ENCODE measurements around the gene PLSCR4. TPM values are rescaled to one million over a fixed set of nuclear protein-coding genes. Genes with fewer than 3 reads are reported as not detected.
"Not testable (repeated sequence)": the region's sequence is repeated elsewhere in the genome, so short reads cannot be mapped to it uniquely, and the experiment has no call there.

The PLSCR4 gene
- total RNA-seq, 1 donor from 2014 or later, result 50.3 TPM

DNA sequence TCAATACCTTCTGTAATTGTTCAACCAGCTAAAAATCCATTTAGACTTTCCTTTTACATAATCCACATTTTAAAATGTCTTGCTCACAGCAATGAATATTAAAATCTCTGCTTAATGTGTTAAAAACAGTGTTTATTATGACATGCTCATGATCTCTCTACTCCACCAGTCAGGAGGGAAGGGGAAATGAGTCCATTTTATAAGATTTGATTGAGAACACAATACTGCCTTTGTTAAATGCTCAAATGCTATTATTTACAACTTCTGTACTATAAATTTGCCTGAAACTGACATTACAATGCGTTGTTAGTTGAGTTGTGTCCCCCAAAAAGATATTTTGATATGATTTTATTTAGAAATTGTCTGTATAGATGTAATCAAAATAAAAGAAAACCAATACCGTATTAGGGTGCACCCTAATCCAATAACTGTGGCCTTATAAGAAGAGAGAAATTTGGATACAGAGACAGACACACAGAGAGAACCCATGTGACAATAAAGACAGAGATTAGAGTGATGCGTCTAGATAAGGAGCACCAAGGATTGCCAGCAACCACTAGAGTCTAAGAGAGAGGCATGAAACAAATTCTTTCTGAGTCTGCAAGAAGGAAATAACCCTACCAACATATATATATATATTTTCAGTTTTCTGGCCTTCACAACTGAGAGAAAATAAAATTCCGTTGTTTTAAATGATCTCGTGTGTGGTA lies 9.1 kb upstream of the PLSCR4 start:
- H3K9me3 ChIP-seq, result no peaks in the 10 kb centered on the region
- no peaks in the 10 kb centered on the region for H3K4me1 ChIP-seq
- no peaks in the 10 kb centered on the region for H3K36me3 ChIP-seq
- no peak overlapping the region for H3K27ac ChIP-seq
- DNase-seq (ENCODE audit: extremely low spot score in 2 of 2), result no peak
- TF ChIP-seq POLR2A (IDR thresholded peaks at IDR 0.05) (no peak), POLR2AphosphoS5 (IDR thresholded peaks at IDR 0.05; ENCODE audit: insufficient read depth in 1 of 2, low read depth in 1 of 2) (no peak)
- TF ChIP-seq, protein P1, sequence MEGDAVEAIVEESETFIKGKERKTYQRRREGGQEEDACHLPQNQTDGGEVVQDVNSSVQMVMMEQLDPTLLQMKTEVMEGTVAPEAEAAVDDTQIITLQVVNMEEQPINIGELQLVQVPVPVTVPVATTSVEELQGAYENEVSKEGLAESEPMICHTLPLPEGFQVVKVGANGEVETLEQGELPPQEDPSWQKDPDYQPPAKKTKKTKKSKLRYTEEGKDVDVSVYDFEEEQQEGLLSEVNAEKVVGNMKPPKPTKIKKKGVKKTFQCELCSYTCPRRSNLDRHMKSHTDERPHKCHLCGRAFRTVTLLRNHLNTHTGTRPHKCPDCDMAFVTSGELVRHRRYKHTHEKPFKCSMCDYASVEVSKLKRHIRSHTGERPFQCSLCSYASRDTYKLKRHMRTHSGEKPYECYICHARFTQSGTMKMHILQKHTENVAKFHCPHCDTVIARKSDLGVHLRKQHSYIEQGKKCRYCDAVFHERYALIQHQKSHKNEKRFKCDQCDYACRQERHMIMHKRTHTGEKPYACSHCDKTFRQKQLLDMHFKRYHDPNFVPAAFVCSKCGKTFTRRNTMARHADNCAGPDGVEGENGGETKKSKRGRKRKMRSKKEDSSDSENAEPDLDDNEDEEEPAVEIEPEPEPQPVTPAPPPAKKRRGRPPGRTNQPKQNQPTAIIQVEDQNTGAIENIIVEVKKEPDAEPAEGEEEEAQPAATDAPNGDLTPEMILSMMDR (IDR thresholded peaks at IDR 0.05), result no peak
- no peaks in the 10 kb centered on the region for H3K27me3 ChIP-seq
- intact Hi-C loops (cut with DNase I), result no loop called here
- no peak overlapping the region for H3K4me3 ChIP-seq

DNA sequence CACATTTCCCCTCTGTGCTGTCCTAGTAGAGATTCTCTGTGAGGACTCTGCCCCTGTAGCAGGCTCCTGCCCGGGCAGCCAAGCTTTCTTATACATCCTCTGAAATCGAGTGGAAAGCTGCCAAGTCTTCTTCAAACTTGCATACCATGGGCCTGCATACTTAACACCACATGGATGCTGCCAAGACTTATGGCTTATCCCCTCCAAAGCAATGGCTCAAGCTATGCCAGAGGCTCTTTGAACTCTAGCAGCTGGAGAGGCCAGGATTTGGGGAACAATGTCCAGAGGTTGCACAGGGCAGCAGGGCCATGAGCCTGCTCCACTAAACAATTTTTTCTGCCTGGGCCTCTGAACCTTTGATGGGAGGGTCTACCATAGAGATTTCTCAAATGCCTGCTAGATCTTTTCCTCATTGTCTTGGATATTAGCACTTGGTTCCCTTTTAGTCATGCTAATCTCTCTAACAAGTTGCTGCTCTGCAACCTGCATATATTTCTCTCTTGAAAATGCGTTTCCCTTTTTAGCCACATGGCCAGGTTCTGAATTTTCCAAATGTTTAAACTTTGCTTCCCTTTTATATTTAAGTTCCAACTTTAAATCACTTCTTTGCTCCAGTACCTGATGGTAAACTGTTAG lies 6.1 kb upstream of the PLSCR4 start:
- no peak for TF ChIP-seq POLR2AphosphoS5 (IDR thresholded peaks at IDR 0.05; ENCODE audit: insufficient read depth in 1 of 2, low read depth in 1 of 2)
- TF ChIP-seq, protein P1 (IDR thresholded peaks at IDR 0.05), result no peak
- no peaks in the 10 kb centered on the region for H3K9me3 ChIP-seq
- DNase-seq (ENCODE audit: extremely low spot score in 2 of 2), result no peak
- intact Hi-C loops (cut with DNase I), result no loop called here
- no peaks in the 10 kb centered on the region for H3K36me3 ChIP-seq
- peaks cover 6% of the 10 kb centered on the region for H3K4me1 ChIP-seq
- no peak overlapping the region for H3K27ac ChIP-seq
- H3K27me3 ChIP-seq, result no peaks in the 10 kb centered on the region
- no peak overlapping the region for H3K4me3 ChIP-seq

DNA sequence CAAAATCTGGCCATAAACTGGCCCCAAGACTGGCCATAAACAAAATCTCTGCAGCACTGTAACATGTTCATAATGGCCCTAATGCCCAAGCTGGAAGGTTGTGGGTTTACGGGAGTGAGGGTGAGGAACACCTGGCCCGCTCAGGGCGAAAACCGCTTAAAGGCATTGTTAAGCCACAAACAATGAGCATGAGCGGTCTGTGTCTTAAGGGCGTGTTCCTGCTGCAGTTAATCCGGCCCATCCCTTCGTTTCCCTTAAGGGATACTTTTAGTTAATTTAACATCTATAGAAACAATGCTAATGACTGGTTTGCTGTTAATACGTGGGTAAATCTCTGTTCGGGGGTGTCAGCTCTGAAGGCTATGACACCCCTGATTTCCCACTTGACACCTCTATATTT lies 1.5 kb upstream of the PLSCR4 start:
- H3K36me3 ChIP-seq; H3K27ac ChIP-seq; H3K9me3 ChIP-seq; H3K27me3 ChIP-seq; DNase-seq (ENCODE audit: extremely low spot score in 2 of 2); H3K4me3 ChIP-seq: not testable (repeated sequence)
- H3K4me1 ChIP-seq, result peaks cover 38% of the 10 kb centered on the region
- intact Hi-C loops (cut with DNase I), result loop anchor here (5.0 kb wide), 1 partner anchor 55 kb away; no protein-coding TSS in a partner anchor

DNA sequence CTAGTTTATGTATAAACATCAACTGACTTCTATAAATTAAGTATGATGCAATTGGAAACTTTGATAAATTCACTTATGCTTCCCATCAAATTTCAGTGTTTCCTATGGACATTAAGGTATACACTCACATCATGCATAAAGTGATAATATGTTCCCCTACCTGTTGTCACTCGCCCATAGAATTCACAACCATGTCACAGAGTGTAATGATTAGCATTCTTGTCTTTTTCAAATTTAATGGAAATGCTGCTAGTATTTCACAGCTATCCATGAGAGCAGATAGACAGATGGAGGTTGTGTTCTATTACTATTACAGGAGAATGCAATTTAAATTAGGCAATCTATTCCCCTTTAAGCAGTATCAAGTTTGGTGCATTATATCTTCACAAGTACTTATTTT lies 984 bp downstream of the PLSCR4 start:
- DNase-seq (ENCODE audit: extremely low spot score in 2 of 2), result no peak
- peaks cover 49% of the 10 kb centered on the region for H3K4me1 ChIP-seq
- TF ChIP-seq, protein P1 (IDR thresholded peaks at IDR 0.05), result no peak
- TF ChIP-seq POLR2AphosphoS5 (IDR thresholded peaks at IDR 0.05; ENCODE audit: insufficient read depth in 1 of 2, low read depth in 1 of 2), result no peak
- no peak for TF ChIP-seq POLR2A (IDR thresholded peaks at IDR 0.05)
- H3K36me3 ChIP-seq, result no peaks in the 10 kb centered on the region
- peak overlapping the region; percentile 97 for H3K27ac ChIP-seq
- peak overlapping the region; percentile 63 to 90 for H3K4me3 ChIP-seq
- intact Hi-C loops (cut with DNase I), result loop anchor here (5.0 kb wide), 1 partner anchor 57 kb away; no protein-coding TSS in a partner anchor
- no peaks in the 10 kb centered on the region for H3K9me3 ChIP-seq
- H3K27me3 ChIP-seq, result no peaks in the 10 kb centered on the region

DNA sequence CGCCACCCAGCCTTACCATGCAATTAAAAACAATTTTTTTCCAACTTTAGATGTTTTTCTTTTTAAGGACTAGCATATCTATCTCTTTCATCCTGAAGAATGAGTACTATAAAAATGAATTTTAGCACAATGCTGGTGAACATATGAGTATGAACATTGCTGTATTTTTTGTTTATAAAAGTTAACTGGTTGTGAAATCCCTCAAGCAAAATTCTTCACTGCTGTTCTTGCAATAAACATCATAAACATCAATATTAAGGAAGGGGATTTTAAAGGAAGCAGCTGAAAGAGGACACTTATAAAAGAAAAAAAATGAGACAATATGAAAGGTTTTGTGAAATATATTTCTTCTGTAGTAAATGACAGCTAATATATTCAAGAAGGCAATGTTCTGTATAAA lies 3.0 kb downstream of the PLSCR4 start:
- Histone ChIP-seq H3K27ac (peak overlapping the region; percentile 21), H3K4me1 (peaks cover 49% of the 10 kb centered on the region), H3K36me3 (no peaks in the 10 kb centered on the region), H3K27me3 (no peaks in the 10 kb centered on the region), H3K4me3 (no peak overlapping the region), H3K9me3 (no peaks in the 10 kb centered on the region)
- intact Hi-C loops (cut with DNase I), result no loop called here
- no peak for TF ChIP-seq POLR2AphosphoS5 (IDR thresholded peaks at IDR 0.05; ENCODE audit: insufficient read depth in 1 of 2, low read depth in 1 of 2)
- TF ChIP-seq, protein P1 (IDR thresholded peaks at IDR 0.05), result no peak
- TF ChIP-seq POLR2A (IDR thresholded peaks at IDR 0.05), result no peak
- no peak for DNase-seq (ENCODE audit: extremely low spot score in 2 of 2)

Measured in vagina (tissue), 2 donors.